ENCODE results near the gene UNC5B.
"Not testable (repeated sequence)": the region's sequence is repeated elsewhere in the genome, so short reads cannot be mapped to it uniquely, and the experiment has no call there.

The UNC5B gene

DNA sequence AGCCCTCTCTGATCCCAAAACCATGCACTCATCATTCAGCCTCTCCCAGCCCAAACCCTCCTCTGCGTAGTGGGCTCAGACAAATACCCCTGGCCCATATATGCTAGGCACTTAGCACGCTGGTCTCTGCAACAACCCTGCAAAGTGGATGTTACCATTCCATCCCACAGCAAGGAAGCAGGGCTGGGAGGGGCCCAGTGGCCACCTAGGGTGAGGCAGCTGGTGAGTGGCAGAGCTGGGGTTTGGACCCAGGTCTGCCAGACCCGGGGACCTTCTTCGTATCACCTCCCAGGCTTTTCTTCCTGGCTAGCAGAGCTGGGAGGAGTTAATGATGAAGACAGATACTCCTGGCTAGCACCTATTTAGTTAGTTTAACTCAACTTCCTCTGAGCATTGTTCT, 73.6 kb downstream of the UNC5B start:
- no peak for DNase-seq

DNA sequence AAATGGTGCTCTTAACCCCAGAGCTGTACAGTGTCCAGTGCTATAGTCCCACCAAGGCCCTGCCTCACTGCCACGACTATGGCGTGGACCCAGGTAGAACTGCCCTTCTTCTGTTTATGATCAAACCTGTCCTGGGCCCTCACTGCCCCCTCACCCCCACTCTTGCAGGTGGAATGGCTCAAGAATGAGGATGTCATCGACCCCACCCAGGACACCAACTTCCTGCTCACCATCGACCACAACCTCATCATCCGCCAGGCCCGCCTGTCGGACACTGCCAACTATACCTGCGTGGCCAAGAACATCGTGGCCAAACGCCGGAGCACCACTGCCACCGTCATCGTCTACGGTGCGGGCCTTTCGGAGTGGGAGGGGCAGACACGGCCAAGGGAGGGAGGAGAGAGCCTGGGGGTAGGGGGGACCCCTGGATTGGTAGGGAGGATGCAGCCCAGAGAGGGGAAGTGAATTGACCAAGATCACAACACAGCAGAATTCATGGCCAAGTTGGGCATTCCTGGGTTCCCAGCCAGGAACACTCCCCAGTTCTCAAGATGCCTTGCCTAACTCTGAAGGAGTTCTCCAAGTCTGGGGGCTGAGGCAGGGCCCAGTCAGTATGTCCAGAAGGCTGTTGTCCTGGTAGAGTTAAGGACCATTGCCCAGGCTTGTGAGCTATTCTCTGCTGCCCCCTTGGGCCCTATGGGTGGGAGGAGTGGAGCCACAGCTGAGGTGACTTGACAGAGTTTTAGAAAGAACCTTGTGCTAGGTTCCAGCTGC, 74.3 kb downstream of the UNC5B start:
- DNase-seq, result no peak

DNA sequence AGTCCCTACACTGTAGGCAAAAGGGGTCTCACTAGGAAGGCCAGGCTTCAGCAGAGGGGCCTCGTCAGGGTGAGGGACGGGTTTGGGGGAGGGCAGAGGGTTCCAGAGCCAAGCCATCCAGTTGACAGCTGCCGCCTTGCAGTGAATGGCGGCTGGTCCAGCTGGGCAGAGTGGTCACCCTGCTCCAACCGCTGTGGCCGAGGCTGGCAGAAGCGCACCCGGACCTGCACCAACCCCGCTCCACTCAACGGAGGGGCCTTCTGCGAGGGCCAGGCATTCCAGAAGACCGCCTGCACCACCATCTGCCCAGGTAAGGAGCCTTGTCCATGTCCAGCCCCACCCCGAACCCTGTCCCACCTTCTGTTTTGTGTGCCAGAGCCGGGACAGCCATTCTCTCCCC, 75.1 kb downstream of the UNC5B start:
- no peak for DNase-seq

DNA sequence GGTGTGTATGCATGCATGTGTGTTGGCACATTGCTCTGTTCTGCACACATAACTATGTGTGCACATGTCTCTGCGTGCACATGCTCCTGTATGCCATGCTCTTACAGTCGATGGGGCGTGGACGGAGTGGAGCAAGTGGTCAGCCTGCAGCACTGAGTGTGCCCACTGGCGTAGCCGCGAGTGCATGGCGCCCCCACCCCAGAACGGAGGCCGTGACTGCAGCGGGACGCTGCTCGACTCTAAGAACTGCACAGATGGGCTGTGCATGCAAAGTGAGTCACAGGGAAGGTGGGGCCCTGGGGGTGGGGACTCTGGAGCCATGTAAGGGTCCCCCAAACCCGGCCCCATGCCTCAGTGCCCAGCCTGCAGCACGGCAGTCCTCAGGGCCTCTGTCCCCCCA, 76.1 kb downstream of the UNC5B start:
- DNase-seq, result no peak

DNA sequence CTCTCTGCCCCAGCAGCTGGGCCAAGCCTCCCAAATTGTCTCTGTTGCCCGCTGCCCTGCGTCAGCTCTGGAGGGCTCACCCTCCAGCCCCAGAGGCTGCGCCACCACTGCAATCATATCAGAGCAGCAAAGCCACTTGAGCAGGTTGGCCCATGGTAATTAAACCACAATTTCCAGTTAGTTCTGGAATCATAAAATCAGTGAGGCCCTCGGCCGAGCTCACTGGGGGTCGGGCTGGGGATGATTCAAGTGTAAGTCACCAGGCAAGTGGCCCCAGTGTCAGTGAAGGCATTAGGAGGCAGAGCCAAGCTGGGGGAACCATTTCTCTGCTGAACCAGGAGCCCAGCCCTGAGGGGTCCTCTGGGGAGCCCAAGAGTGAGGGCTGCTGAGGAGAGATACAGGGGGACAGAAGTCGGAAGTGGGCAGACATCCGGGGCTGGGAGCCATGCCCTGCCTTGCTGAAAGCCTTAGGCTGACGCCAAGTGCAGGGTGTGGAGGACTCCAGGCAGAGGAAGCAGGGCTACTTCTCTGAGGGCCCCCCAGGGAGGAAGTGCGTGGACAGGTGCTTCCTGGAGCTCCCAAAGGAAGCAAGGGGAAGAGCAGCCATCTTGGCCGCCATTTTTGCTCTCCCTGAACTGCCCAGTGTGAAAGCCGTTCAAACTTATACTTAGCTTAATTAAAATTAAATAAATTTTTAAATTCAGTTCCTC, 77.2 kb downstream of the UNC5B start:
- DNase-seq, result no peak

DNA sequence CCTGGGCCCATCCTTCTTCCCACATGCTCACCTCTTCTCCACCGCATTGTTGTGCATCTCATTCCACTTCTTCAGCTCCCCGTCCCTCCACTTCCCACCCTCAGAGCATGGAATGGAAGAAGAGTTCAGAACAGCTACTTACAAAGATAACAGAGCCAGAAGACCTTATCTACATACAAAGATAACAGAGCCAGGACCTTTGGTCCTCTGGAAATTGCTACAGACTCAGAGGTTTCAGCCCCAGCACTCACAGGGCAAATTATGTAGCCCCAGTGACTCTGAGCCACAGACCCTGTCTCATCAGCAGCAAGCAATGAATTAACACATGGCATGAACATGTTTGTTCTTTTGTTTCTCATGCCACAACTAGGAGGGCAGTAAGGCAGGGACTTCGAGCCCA, 78.0 kb downstream of the UNC5B start:
- no peak for DNase-seq

DNA sequence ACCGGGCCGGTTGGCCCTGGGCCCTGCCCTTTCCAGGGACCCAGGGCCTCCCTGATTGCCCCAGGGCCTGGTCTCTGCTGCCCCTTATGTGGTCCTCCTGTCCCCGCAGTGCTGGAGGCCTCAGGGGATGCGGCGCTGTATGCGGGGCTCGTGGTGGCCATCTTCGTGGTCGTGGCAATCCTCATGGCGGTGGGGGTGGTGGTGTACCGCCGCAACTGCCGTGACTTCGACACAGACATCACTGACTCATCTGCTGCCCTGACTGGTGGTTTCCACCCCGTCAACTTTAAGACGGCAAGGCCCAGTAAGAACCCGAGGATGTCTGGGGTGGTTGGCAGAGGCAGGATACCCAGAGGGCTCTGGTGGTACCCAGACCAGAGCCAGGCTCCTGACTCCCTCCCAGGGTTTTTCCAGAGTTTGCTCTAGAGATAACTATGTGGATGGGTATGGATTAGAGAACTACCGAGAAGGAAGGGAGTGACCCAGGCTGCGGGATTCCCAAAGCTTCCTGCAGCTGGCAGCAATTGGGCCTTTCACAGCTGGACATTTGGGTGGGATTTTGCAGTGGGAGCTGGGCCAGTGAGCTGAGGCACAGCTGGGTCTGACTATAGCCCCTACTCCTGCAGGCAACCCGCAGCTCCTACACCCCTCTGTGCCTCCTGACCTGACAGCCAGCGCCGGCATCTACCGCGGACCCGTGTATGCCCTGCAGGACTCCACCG, 78.6 kb downstream of the UNC5B start:
- no peak for DNase-seq

DNA sequence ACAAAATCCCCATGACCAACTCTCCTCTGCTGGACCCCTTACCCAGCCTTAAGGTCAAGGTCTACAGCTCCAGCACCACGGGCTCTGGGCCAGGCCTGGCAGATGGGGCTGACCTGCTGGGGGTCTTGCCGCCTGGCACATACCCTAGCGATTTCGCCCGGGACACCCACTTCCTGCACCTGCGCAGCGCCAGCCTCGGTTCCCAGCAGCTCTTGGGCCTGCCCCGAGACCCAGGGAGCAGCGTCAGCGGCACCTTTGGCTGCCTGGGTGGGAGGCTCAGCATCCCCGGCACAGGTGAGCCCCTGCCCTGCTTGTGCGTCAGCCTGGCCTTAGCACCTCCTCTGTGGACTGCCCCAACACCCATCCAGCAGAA, 79.1 kb downstream of the UNC5B start:
- no peak for DNase-seq

DNA sequence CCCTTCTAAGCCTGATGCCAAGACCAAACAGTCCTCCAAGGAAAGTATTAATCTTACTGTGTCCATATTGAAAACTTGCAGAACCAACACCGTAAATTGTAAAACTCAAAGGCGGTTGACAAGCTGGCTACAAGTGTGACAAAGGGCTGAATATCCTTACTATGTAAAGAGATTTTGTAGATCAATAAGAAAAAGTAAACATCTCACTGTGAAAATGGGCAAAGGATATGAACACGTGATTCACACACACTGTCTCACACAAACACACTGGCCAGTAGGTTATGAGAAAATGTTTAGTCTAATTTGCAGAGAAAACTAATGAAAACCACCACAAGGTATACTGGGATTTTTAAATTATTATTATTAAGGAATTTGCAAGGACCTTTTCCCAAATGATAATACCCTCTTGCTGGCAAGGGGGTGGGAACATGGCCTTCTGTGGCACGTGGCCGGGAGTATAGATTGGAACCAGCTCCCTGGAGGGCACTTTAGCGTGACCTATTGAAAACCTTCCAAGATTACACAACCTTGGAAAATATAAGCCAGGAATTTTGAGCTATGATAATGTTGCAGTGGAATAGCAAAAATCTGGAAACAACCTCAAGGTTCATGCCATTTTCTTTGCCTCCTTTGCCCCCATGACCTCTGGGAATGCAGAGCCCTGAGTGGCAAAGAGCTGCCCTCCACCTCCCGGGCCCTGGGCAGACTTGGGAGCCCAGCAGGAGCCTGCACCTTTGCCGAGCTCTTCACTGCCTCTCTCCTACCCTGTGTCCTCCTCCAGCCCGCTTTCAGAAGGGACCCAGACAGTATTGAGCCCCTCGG, 80.5 kb downstream of the UNC5B start:
- no peak for DNase-seq

DNA sequence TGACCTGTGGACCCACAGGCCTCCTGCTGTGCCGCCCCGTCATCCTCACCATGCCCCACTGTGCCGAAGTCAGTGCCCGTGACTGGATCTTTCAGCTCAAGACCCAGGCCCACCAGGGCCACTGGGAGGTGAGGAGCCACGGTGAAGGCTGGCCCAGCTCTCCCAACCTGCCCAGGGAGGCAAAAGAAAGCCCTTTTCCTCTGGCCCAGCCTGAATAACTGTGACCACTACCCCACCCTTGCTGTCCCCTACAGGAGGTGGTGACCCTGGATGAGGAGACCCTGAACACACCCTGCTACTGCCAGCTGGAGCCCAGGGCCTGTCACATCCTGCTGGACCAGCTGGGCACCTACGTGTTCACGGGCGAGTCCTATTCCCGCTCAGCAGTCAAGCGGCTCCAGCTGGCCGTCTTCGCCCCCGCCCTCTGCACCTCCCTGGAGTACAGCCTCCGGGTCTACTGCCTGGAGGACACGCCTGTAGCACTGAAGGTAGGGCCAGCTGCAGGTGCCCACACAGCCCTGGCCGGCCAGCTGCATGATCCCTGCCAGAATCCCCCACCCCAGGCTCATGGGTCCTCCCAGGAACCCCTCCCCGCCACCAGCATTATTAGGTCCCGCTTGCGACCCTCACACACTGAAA, 81.2 kb downstream of the UNC5B start:
- DNase-seq, result no peak

DNA sequence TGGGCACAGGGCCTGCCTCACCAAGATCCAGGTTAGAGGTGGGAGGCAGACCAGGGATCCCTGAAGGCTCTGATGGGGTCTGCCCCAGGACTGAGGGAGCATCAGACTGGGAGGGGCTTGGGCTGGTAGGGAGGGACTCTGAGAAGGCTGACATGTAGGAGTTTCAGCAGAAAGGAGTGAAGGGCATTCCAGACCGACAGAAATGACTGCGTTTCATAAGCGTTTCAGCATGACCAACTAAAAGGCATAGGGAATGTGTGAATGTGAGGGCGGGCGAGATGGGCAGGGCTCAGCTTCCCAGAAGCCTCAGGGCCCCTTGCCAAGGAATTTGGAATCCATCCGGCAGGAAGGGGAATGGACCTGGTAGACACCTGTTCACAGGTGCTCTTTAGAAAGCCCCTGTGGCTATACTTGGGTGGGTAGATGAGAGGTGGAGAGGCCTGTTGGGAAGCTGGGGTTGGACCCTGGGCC, 81.8 kb downstream of the UNC5B start:
- DNase-seq, result no peak

DNA sequence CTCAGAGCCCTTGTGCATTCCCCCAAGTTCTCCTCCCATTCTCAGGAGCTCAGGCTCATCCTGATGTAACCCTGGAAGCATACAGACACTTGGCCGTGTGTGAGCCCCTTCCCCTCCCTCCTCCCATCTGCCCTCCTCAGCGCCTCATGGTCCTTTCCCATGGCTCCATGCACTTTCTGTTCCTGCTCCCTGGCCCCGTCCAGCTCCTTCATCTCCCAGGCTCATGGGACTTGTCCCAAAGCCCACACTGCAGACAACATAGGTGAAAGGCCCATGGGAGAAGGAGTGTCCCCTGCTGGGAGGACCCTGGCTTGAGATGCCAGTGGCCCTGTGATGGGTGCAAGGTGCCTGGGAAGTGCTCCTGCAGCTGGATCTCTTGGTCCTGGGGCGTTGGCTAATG, 82.5 kb downstream of the UNC5B start:
- no peak for DNase-seq

DNA sequence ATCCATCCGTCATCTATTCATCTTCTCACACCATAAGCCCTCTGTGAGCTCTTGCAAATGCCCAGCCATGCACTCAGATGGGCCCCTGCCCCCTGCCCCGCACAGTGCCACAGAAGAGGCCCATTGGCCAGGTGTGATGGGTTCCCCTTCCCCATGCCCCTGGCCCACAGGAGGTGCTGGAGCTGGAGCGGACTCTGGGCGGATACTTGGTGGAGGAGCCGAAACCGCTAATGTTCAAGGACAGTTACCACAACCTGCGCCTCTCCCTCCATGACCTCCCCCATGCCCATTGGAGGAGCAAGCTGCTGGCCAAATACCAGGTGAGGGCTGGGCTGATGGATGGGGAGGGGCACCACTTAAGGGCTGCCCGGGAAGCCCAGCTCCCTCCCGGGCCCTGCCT, 83.3 kb downstream of the UNC5B start:
- DNase-seq, result no peak

DNA sequence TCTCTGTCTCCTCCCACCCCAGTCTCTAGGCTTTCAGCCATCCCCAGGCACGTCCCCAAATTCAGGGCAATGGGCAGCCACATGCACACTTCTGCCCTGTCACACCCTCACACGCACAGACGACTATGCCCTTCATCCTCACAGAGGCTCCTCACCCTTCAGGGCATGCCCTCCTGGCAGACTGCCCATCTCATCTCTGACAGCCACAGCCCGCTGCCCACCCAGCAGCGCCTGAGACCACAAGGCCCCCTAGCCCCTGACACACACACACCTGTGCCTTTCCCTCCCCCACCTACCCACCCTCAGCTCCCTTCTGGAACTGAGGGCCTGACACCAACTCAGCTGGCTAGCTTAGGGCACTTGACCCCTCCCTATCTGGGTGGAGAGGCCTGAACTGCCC, 83.7 kb downstream of the UNC5B start:
- DNase-seq, result no peak

DNA sequence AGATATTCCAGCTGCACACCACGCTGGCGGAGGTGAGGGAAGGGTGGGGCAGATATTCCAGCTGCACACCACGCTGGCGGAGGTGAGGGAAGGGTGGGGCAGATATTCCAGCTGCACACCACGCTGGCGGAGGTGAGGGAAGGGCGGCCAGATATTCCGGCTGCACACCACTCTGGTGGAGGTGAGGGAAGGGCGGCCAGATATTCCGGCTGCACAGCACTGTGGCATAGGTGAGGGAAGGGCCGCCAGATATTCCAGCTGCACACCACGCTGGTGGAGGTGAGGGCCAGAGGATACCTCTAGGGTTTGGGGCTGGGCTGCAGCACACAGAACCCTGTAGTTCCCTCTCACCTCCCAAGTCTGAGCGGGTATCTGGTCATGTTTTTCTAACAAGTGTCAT, 84.4 kb downstream of the UNC5B start:
- DNase-seq, result not testable (repeated sequence)

DNA sequence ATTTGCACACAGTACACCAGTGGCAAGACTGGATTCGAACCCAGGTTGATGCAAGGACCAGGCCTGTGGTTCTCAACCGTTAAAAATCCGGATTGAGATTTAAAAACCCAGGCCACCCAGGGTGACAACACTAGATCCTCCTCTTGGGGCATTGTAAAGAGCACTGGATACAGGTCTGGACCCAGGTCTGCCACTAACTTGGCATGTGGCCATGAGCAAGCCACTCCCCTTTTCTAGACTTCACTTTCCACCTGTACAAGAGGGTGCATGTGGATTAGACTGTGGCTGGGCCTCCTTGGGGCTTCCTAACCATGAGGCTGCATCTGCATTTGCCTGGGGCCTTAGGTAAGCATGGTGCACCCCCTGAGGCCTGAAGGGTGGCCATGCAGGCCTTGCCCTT, 85.0 kb downstream of the UNC5B start:
- DNase-seq, result no peak

DNA sequence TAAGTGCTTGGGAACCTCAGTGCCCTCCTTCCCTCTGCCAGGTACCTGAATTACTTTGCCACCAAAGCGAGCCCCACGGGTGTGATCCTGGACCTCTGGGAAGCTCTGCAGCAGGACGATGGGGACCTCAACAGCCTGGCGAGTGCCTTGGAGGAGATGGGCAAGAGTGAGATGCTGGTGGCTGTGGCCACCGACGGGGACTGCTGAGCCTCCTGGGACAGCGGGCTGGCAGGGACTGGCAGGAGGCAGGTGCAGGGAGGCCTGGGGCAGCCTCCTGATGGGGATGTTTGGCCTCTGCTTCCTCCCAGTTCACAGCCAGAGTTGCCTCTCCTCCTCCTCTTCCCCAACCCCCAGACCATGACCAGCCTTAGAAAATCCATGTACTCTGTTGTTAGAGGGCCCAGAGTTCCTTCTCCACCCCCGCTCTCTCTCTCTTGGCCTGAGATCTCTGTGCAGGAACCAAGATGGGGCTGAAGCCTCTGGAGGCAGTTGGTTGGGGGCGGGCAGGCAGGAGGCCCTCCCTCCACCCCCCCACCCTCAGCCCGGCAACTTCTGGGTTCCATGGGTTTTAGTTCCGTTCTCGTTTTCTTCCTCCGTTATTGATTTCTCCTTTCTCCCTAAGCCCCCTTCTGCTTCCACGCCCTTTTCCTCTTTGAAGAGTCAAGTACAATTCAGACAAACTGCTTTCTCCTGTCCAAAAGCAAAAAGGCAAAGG, 86.9 kb downstream of the UNC5B start:
- DNase-seq, result no peak

DNA sequence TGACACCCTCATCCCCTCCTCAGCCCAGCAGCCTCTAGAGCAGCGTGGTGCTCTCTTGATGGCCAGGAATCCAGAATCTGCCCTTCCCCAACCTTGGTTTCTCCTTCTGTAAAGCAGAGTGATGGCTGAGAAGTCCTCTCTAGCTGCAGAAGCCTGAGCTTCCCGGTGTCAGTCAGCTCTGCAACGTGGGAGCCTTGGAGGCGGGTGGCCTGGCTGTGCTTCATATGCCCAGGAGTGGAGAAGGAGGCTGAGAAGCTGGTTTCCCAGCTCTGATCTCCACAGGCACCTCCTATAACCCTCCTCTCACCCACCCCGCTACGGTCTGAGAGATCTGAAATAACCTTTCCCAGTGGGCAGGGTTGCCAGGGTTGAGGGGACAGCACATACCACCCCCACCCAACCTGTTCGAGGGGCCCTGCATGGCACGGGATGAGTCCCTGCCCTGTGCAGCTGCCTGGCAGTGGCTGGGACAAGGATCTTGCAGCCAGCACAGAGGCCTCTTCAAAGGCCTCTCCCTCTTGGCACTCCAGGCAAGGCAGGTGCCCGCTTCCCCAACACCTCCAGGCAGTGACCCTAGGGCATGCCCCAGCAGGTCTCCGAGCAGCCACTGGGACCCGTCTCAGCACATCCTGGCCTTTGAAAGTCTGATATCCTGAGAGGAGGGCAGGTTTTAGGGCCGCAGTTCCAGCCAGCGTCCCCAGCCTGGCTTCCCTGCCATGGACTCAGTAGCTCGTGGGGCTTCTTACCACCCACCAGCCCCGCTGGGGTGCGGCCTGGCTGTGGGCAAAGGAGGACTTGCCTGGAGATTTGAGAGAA, 88.4 kb downstream of the UNC5B start:
- DNase-seq, result no peak

DNA sequence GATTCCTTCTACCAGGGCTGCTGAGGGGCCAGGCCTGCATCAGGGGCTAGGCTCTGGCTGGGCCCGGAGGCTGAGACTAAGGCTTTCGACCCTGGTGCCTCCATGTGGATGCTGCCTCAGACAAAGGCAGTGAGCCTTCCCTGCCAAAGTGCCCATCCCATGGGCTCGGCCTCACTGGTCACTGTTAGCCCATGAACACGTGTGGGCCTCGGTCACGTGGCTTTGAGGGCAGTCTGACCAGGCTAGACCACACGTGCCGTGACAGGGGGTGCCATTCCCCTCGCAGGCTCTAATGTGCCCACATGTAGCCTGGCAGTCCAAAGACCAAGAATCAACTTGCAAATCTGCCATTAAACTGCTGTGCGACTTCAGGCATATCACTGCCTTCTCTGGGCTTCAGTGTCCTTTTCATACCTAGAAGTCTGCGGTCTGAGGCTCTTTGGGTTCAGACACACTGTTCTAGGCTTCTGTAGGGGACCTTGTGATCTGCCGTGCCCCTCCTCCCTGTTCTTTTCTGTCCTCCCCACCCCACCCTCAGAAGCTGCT, 89.1 kb downstream of the UNC5B start:
- DNase-seq, result no peak

DNA sequence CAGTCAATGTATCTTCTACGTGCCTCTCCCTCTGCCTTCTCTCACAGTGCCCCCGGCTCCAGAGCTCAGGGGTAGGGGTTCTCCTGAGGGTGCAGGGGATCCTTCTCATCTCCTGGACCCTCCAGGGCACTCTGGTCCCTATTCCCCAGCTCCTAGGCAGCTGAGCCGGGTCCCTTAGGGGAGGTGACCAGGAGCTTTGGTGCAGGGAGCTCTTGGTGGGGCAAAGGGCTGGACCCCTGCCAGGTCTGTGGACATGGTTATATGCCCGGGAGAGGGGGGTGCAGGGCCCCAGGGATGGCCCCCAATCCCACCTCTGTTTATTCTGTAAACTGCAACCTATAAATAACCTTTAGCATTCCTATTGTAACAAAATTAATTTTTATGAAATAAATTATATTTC, 90.1 kb downstream of the UNC5B start:
- DNase-seq, result no peak

All from activated CD4-positive, CD25-positive, alpha-beta regulatory T cell (primary cell).